ENCODE results near the gene RNF5.
A peak's percentile ranks its signal among the peaks of the same experiment; 100 is the strongest.

Gene RNF5

GRCh38 chr6:32153564-32154513 lies 24.4 kb upstream of the RNF5 start, which contains the start of gene PPT2:
PPT2 (plus strand) TSS chr6:32154141; CDS start chr6:32154595, 454 bp downstream.
- FAIRE-seq (peak; percentile 60), DNase-seq (ENCODE audit: insufficient read length) (no peak)
- TF ChIP-seq POLR2AphosphoS5 (IDR thresholded peaks at IDR 0.05; ENCODE audit: low read depth, low read length) = no peak
- TF ChIP-seq POLR2A (IDR thresholded peaks at IDR 0.05; ENCODE audit: low read depth, low read length) = no peak
- no peak for TF ChIP-seq TAF1 (IDR thresholded peaks at IDR 0.05; ENCODE audit: borderline replicate concordance, low read depth, low read length)

GRCh38 chr6:32154514-32155161 lies 23.6 kb upstream of the RNF5 start:
- peak; percentile 80 for DNase-seq (ENCODE audit: insufficient read length)
- TF ChIP-seq POLR2A (IDR thresholded peaks at IDR 0.05; ENCODE audit: low read depth, low read length) (no peak), TAF1 (IDR thresholded peaks at IDR 0.05; ENCODE audit: borderline replicate concordance, low read depth, low read length) (no peak), POLR2AphosphoS5 (IDR thresholded peaks at IDR 0.05; ENCODE audit: low read depth, low read length) (no peak)
- peak; percentile 88 for FAIRE-seq

GRCh38 chr6:32156891-32157290 lies 21.3 kb upstream of the RNF5 start:
- no peak for TF ChIP-seq POLR2AphosphoS5 (IDR thresholded peaks at IDR 0.05; ENCODE audit: low read depth, low read length)
- TF ChIP-seq TAF1 (IDR thresholded peaks at IDR 0.05; ENCODE audit: borderline replicate concordance, low read depth, low read length) = no peak
- no peak for TF ChIP-seq POLR2A (IDR thresholded peaks at IDR 0.05; ENCODE audit: low read depth, low read length)
- no peak for DNase-seq (ENCODE audit: insufficient read length)
- FAIRE-seq = no peak

GRCh38 chr6:32158052-32158451 lies 20.2 kb upstream of the RNF5 start:
- FAIRE-seq = no peak
- DNase-seq (ENCODE audit: insufficient read length) = no peak
- no peak for TF ChIP-seq POLR2A (IDR thresholded peaks at IDR 0.05; ENCODE audit: low read depth, low read length)
- no peak for TF ChIP-seq TAF1 (IDR thresholded peaks at IDR 0.05; ENCODE audit: borderline replicate concordance, low read depth, low read length)
- no peak for TF ChIP-seq POLR2AphosphoS5 (IDR thresholded peaks at IDR 0.05; ENCODE audit: low read depth, low read length)

GRCh38 chr6:32163559-32164258 lies 14.5 kb upstream of the RNF5 start:
- FAIRE-seq (no peak), DNase-seq (ENCODE audit: insufficient read length) (no peak)
- TF ChIP-seq TAF1 (IDR thresholded peaks at IDR 0.05; ENCODE audit: borderline replicate concordance, low read depth, low read length) (no peak), POLR2AphosphoS5 (IDR thresholded peaks at IDR 0.05; ENCODE audit: low read depth, low read length) (no peak), POLR2A (IDR thresholded peaks at IDR 0.05; ENCODE audit: low read depth, low read length) (no peak)

- TF ChIP-seq TAF1 (IDR thresholded peaks at IDR 0.05; ENCODE audit: borderline replicate concordance, low read depth, low read length) = no peak
- no peak for TF ChIP-seq POLR2A (IDR thresholded peaks at IDR 0.05; ENCODE audit: low read depth, low read length)
- no peak for TF ChIP-seq POLR2AphosphoS5 (IDR thresholded peaks at IDR 0.05; ENCODE audit: low read depth, low read length)
- FAIRE-seq (no peak), DNase-seq (ENCODE audit: insufficient read length) (no peak)
These were observed 13.9 kb upstream of the RNF5 start, which contains the start of gene EGFL8 for GRCh38 chr6:32164295-32164694. EGFL8 (plus strand) TSS chr6:32164595; CDS start chr6:32166166, 1,571 bp downstream.

- TF ChIP-seq TAF1 (IDR thresholded peaks at IDR 0.05; ENCODE audit: borderline replicate concordance, low read depth, low read length) = no peak
- TF ChIP-seq POLR2AphosphoS5 (IDR thresholded peaks at IDR 0.05; ENCODE audit: low read depth, low read length) = no peak
- TF ChIP-seq POLR2A (IDR thresholded peaks at IDR 0.05; ENCODE audit: low read depth, low read length) = no peak
- FAIRE-seq (no peak), DNase-seq (ENCODE audit: insufficient read length) (no peak)
These were observed 11.7 kb upstream of the RNF5 start for GRCh38 chr6:32166411-32167061.

GRCh38 chr6:32167154-32167760 lies 10.9 kb upstream of the RNF5 start:
- DNase-seq (ENCODE audit: insufficient read length) (no peak), FAIRE-seq (no peak)
- TF ChIP-seq TAF1 (IDR thresholded peaks at IDR 0.05; ENCODE audit: borderline replicate concordance, low read depth, low read length) (no peak), POLR2A (IDR thresholded peaks at IDR 0.05; ENCODE audit: low read depth, low read length) (no peak), POLR2AphosphoS5 (IDR thresholded peaks at IDR 0.05; ENCODE audit: low read depth, low read length) (no peak)

GRCh38 chr6:32167761-32168262 lies 10.4 kb upstream of the RNF5 start:
- TF ChIP-seq TAF1 (IDR thresholded peaks at IDR 0.05; ENCODE audit: borderline replicate concordance, low read depth, low read length) (no peak), POLR2AphosphoS5 (IDR thresholded peaks at IDR 0.05; ENCODE audit: low read depth, low read length) (no peak), POLR2A (IDR thresholded peaks at IDR 0.05; ENCODE audit: low read depth, low read length) (no peak)
- no peak for FAIRE-seq

GRCh38 chr6:32168350-32168749 lies 9.9 kb upstream of the RNF5 start:
- FAIRE-seq (no peak), DNase-seq (ENCODE audit: insufficient read length) (no peak)
- TF ChIP-seq TAF1 (IDR thresholded peaks at IDR 0.05; ENCODE audit: borderline replicate concordance, low read depth, low read length) (no peak), POLR2AphosphoS5 (IDR thresholded peaks at IDR 0.05; ENCODE audit: low read depth, low read length) (no peak), POLR2A (IDR thresholded peaks at IDR 0.05; ENCODE audit: low read depth, low read length) (no peak)

More at GRCh38 chr6:32167761-32168262, 10.4 kb upstream of the RNF5 start:
- DNase-seq (ENCODE audit: insufficient read length) = no peak

Measured in GM12892 (cell line).